DMS 273 treated with DMSO at 0.1 percent for 48 hours (cell line): Measurements from ENCODE around the gene GRAMD1B.
A peak's percentile ranks its signal among the peaks of the same experiment; 100 is the strongest.
"Not testable (repeated sequence)": the region's sequence is repeated elsewhere in the genome, so short reads cannot be mapped to it uniquely, and the experiment has no call there.

Source experiments
- DNase-seq: peaks from one replicate; lab custom pipeline; 2025; lab: John Stamatoyannopoulos, UW

Gene GRAMD1B

GRCh38 chr11:123509737-123510578 lies 79.9 kb downstream of the GRAMD1B start:
- no peak for DNase-seq

DNA sequence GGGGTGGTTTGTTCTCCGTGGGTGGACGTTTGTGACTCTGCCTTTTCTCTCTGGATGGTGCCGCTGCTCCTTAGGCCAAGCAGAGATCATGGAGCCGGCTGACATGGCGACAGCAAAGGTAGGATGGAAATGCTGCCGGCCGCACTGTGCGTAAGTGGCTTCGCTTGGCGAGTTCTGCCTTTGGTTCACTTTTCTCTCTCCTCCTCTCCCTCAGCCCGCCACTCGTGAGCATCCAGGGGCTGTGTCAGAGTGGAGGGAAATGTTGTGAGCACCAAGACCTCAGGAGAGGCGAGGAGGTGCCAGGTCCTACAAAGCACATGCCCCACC lies 80.5 kb downstream of the GRAMD1B start:
- DNase-seq, result no peak

DNA sequence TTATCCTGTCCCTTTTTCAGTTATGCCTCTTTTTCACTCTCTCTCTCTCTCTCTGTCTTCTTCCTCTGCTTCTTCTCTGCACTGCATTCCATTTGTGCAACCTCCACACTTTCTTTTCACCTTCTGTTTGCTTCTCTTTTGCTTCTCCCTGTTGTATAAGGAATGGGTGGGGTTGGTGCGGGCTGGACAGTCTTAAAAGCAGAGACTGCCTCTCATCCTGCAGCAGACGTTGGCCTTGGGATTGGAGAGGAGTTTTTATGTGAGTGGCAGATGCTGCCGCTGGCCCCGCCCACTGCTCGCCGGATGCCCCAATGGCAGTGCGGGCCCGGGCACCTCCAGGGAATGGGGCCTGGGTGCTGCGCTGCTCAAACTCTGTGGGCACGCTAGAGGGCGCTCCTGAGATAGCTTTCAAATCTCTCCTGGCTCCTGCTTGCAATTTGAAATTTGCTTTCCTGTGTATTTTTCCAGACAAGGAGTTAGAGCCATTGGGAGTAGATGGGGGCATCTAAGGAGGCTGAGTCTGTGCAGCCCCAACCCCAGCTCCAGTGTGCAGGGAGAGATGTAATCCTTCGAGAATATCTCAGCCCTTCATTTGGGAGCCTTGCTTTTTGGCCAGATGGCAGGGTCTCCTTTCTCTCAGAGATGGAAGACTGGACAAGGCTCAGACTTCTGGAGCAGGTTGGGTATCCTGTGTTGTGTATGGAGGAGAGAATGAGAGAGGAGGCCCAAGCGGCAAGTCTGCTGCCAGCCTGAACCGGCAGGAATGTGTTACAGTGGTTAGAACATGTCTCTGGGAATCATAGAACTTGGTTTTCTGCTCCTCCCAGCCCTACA lies 81.2 kb downstream of the GRAMD1B start:
- DNase-seq, result peak; percentile 83

- not testable (repeated sequence) for DNase-seq
These were observed 83.2 kb downstream of the GRAMD1B start for GRCh38 chr11:123513309-123513708.

DNA sequence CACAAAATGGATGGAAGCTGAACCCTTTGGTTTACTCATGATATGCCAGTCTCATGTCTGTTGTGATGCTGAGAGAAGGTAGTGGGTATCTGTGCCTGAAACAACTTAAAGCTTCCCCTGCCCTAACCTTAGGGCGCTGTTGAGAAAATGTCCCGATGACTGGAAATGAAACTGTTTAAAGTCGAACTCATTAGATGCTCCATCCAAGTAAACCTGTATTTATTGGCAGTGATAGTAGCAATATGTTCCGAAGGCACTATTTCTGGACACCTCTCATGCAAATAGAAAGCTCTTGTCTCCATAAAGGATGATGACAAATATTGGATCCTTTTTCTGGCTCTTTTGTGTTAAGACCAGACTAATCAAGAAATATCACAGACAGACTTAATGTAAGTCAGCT lies 86.2 kb downstream of the GRAMD1B start:
- no peak for DNase-seq

GRCh38 chr11:123517559-123518364 lies 87.7 kb downstream of the GRAMD1B start:
- DNase-seq, result no peak

DNA sequence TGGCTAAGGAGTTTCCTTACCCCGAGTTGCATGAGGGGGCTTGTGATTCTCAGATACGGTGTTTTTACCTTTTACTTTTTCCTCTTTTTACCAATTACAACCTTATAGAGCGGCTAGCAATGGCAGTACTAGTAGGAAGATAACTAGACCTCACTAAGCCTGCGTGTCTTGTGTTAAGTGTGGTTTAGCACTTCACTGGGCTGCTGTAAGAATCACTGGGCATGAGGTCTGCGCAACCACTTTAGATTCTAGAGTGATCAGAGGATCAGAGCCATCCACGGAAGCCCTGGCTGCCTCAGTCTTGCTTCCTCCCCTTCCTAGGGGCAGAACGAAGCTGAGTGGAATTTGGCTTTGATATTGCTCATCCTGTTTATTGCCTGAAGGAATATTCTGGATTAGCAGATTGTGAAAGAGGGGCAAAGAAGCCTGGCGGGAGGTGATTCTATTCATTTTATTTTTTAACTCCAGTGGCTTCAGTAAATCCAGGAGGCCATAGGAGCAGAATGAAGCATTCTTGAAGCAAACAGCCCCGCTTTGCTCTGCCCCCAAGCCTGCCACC lies 88.5 kb downstream of the GRAMD1B start:
- DNase-seq, result no peak

- no peak for DNase-seq
These were observed 89.2 kb downstream of the GRAMD1B start for GRCh38 chr11:123519055-123519796.

GRCh38 chr11:123519797-123520193 lies 89.7 kb downstream of the GRAMD1B start:
- no peak for DNase-seq

- not testable (repeated sequence) for DNase-seq
These were observed 90.4 kb downstream of the GRAMD1B start for GRCh38 chr11:123520476-123520875.

DNA sequence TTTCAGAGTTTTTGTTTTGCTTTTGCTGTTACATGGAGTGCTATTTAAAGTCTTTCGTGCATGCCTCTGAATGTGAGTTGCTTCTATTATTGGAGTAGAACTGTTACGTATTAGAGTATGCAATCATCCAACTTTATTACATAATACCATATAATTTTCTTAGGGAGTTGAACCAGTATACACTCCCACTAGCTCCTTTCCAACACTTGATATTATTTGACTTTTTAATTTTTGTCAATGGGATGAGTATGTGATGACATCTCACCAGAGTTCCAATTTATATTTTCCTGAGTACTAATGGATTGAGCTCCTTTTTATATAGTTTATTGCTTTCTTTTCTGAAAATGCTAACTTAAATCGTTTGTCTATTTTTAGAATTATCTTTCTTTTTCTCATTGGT lies 90.9 kb downstream of the GRAMD1B start:
- no peak for DNase-seq

GRCh38 chr11:123521930-123522329 lies 91.9 kb downstream of the GRAMD1B start:
- no peak for DNase-seq

DNA sequence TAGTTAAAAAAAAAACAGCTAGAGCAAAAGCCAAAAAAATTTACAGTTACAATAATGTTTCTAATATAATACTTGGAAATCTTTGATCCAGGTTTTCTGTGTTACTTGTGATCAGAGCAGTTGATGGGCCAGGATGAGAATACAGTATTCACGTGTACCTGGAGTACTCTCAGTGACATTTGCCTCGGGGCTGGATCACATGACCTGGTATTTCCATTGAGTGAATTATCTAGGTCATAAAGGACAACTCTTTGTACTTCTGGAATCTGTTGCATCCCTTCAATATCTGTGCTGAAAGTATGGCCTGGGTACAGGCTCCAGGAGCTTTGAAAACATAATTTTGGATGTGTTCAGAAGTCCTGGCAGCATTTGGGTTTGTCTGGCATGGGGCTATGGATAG lies 93.5 kb downstream of the GRAMD1B start:
- no peak for DNase-seq

DNA sequence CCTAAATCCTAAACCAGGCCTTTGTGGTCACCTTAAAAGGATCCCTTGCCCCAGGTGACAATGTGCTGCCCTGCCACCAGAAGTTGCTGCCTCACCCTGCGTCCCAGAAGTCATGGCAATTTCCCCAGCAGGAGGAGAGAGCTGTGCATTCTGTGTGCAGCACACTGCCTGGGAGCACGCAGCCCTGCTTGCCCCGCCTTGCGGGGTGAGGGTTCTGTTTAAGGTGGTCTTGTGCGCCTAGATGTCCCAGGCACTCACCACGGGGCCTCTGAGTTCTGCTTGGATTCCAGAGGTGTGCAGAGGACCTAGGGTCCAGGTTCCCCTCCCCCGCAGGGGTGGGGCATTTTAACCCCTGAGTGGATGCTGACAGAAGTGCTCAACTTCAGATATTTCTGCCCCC lies 95.0 kb downstream of the GRAMD1B start:
- no peak for DNase-seq

DNA sequence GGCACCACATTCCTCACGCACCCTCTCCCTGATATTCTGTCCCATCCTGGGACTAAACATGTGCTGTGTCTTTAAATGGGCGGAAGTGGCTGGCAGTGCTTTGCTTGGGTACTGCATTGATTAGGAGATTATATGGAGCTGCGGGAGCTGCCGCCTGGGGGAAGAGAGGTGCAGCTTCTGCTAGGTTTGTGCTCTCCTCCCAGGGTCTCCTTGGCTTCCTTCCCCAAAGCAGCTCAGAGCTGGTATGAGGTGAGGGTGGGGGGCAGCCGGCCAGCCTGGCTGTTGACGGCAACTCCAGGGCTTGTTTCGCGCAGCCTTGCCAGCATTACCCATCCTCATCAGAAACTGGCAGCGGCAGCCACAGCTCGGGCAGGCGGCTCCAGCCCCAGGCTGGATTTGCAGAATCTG lies 95.4 kb downstream of the GRAMD1B start:
- no peak for DNase-seq

DNA sequence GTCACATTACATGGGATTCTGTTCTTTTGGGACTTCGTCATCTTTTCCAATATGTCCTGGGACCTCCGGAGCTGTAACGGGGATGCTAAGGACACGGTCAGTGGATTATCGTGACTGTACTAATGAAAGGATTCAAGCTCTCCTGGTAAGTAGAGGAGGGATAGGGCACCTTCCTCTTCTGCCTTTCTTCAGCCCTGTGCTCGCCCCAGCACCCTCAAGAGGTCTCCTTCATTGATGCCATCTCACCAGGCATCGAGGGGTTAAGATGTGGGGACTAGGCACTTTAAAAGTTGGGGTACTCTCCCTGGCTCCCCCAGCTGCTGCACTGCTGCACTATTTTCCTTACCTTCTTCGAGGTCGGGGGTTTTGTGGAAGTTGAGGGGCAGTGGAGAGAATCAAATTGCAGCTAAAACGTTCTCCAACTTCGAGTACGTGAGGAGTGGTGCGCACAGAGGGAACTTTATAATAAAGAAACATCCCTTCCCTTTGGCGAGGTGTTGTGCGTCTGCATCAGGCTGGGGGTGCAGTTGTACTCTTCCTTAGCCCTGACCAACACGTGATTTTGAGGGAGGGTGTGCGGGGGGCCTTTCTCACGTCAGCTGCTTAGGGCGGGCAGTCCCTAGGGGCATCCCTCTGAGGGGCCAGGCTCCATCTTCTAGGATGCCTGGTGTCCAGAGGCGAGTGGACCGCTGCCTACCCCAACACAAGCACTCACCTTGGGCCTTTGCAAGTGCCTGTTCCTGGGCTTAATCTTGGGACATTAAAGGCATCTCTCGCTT lies 96.1 kb downstream of the GRAMD1B start:
- DNase-seq, result no peak

DNA sequence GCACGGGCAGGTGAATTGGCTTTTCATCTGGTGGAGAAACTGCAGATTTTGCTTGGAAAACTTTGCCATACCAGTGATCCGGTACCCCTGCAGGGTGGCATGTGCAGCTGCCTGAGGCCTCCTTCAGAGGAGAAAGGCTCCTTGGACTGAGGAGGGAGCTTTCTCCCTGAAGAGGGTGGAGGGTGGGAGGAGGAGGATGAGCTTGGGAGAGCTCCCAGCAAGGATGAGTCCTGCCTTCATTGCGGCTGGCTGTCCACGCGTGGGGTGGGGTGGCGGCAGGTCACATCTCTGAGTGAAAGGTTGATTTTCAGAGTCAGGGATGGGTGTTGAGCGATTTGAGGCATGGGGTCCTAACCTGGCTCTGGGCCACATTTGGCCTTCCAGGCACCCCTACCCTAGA lies 96.8 kb downstream of the GRAMD1B start:
- no peak for DNase-seq

- no peak for DNase-seq
These were observed 97.5 kb downstream of the GRAMD1B start for GRCh38 chr11:123527526-123527925.

DNA sequence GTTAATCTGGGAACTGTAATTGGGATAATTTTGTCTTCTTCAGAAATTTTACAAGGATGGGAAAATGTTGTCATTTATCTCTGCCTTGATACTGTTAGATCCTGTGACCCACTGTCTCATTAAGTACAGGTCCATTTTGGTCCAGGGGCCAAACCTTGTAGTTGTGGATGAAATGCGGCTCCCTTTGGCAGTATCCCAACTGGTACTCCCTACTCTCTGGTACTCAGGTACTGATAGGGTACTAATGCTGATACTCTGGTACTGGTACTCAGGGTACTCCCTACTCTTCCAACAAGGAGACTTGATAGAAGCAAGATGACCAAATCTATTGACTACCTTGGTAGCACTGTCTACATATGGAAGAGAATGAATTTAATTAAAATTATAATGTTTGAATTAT lies 97.9 kb downstream of the GRAMD1B start:
- no peak for DNase-seq

DNA sequence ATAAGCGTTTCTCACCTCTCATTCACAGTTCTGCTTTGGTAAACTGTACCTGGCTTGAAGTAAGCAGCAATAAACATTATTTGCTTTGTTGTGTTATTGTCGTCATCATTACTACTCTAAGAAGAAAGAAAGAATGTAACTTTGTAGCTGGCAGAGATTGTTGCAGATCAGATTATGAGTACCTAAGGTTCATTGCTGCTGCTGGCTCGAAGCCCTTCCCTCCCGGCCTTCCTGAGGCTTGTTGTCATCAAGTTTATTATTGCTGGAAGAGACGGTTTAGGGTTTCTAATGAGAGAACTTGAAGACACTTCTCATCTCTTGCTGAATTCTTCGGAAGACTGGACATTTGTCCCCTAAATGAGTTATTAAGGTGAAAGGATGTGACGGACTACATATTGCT lies 101.3 kb downstream of the GRAMD1B start:
- DNase-seq, result no peak

- no peak for DNase-seq
These were observed 102.1 kb downstream of the GRAMD1B start for GRCh38 chr11:123532131-123532530.
